Astrocyte (in vitro differentiated cells and primary cell): ENCODE data around the gene CAPN5. TPM values are rescaled to one million over a fixed set of nuclear protein-coding genes. Genes with fewer than 3 reads are reported as not detected.

Source experiments
- DNase-seq: peaks from one replicate; pipeline ENCODE4 v3.0.0-alpha.2; 2010; ENCODE audit warnings: low read depth
- FAIRE-seq: peaks from 2 replicates; lab custom pipeline; 2011; peaks lifted over from hg19 to GRCh38; lab: Jason Lieb, UNC
- H2AFZ ChIP-seq: 2 replicates; pipeline ENCODE4 v1.6.0; 2012; ENCODE audit warnings: low read depth, low read length, inconsistent platforms
- H3K27ac ChIP-seq: 2 replicates; pipeline ENCODE4 v1.5.1; 2011; ENCODE audit warnings: low read depth, low read length, inconsistent platforms
- H3K27me3 ChIP-seq: 2 replicates; pipeline ENCODE4 v1.6.0; 2011; ENCODE audit warnings: low read length, inconsistent platforms; ENCODE audit not compliant: insufficient read depth
- H3K36me3 ChIP-seq: 2 replicates; pipeline ENCODE4 v1.5.1; 2011; ENCODE audit warnings: low read length, inconsistent platforms; ENCODE audit not compliant: insufficient read depth
- H3K4me1 ChIP-seq: 2 replicates; pipeline ENCODE4 v1.5.1; 2011; ENCODE audit warnings: low read length, inconsistent platforms; ENCODE audit not compliant: insufficient read depth
- H3K4me2 ChIP-seq: 2 replicates; pipeline ENCODE4 v1.6.0; 2012; ENCODE audit warnings: low read length, inconsistent platforms
- H3K4me3 ChIP-seq: 2 replicates; pipeline ENCODE4 v1.5.1; 2011; ENCODE audit warnings: low read depth, mild to moderate bottlenecking, low read length, inconsistent platforms; ENCODE audit not compliant: insufficient read depth
- H3K79me2 ChIP-seq: 2 replicates; pipeline ENCODE4 v1.6.0; 2012; ENCODE audit warnings: mild to moderate bottlenecking, low read length, inconsistent platforms; ENCODE audit not compliant: insufficient read depth
- H3K9ac ChIP-seq: 2 replicates; pipeline ENCODE4 v1.6.0; 2012; ENCODE audit warnings: mild to moderate bottlenecking, low read length, inconsistent platforms
- H3K9me3 ChIP-seq: 2 replicates; pipeline ENCODE4 v1.5.1; 2012; ENCODE audit warnings: low read depth, mild to moderate bottlenecking, low read length, inconsistent platforms; ENCODE audit not compliant: insufficient read depth
- H4K20me1 ChIP-seq: 2 replicates; pipeline ENCODE4 v1.6.0; 2012; ENCODE audit warnings: low read length, inconsistent platforms; ENCODE audit not compliant: insufficient read depth
- H3K27ac Mint-ChIP-seq: one replicate; pipeline ENCODE4 v1.8.0; 2021; ENCODE audit warnings: mild to moderate bottlenecking, mixed read lengths; ENCODE audit not compliant: unreplicated experiment
- H3K27me3 Mint-ChIP-seq: one replicate; pipeline ENCODE4 v1.8.0; 2021; ENCODE audit warnings: low read depth, mixed read lengths; ENCODE audit not compliant: unreplicated experiment
- H3K36me3 Mint-ChIP-seq: one replicate; pipeline ENCODE4 v1.8.0; 2021; ENCODE audit warnings: low read depth, mixed read lengths; ENCODE audit not compliant: unreplicated experiment
- H3K4me1 Mint-ChIP-seq: one replicate; pipeline ENCODE4 v1.8.0; 2021; ENCODE audit warnings: low read depth, mixed read lengths; ENCODE audit not compliant: unreplicated experiment
- H3K4me3 Mint-ChIP-seq: one replicate; pipeline ENCODE4 v1.8.0; 2021; ENCODE audit warnings: mild to moderate bottlenecking, moderate library complexity, mixed read lengths; ENCODE audit not compliant: unreplicated experiment
- H3K9me3 Mint-ChIP-seq: one replicate; pipeline ENCODE4 v1.8.0; 2021; ENCODE audit warnings: mild to moderate bottlenecking, mixed read lengths; ENCODE audit not compliant: unreplicated experiment
- CTCF ChIP-seq: IDR thresholded peaks from 2 replicates; pipeline ENCODE4 v1.5.1; 2011; ENCODE audit warnings: low read depth, mild to moderate bottlenecking, inconsistent platforms, low read length, moderate library complexity; ENCODE audit not compliant: insufficient read depth
- EZH2 ChIP-seq: IDR thresholded peaks from 2 replicates; pipeline ENCODE4 v1.6.1; 2012; ENCODE audit warnings: mild to moderate bottlenecking, low read length, inconsistent platforms; ENCODE audit not compliant: insufficient read depth
- total RNA-seq: library from RNA; stranded (reverse); gene quantifications from 2 replicates; pipeline ENCODE4 v1.2.1, GENCODE V29; 2021

Gene CAPN5
- total RNA-seq, 1 donor from 2014 or later: 17.4 TPM

GRCh38 chr11:77127920-77128691 lies 61.3 kb downstream of the CAPN5 start, which contains the start of gene MYO7A:
TSS of gene MYO7A (plus strand) at chr11:77128246. CDS start at chr11:77130635, 2,389 bp downstream.
- no peaks in the 10 kb centered on the region for H3K4me1 Mint-ChIP-seq
- Histone ChIP-seq H4K20me1 (no peaks in the 10 kb centered on the region), H2AFZ (peak within 1 kb of the TSS; percentile 75), H3K27me3 (no peaks in the 10 kb centered on the region), H3K4me3 (peak within 1 kb of the TSS; percentile 50), H3K36me3 (no peaks in the 10 kb centered on the region), H3K27ac (no peak within 1 kb of the TSS), H3K9ac (peak within 1 kb of the TSS; percentile 42), H3K4me1 (peaks cover 14% of the 10 kb centered on the region), H3K79me2 (no peaks in the 10 kb centered on the region), H3K4me2 (peak within 1 kb of the TSS; percentile 90), H3K9me3 (no peaks in the 10 kb centered on the region)
- TF ChIP-seq EZH2 (no peak), CTCF (no peak)
- DNase-seq: no peak
- peaks cover 17% of the 10 kb centered on the region for H3K27me3 Mint-ChIP-seq
- H3K9me3 Mint-ChIP-seq: no peaks in the 10 kb centered on the region
- H3K27ac Mint-ChIP-seq: no peak within 1 kb of the TSS
- H3K36me3 Mint-ChIP-seq: peaks cover 2% of the 10 kb centered on the region
- H3K4me3 Mint-ChIP-seq: no peak within 1 kb of the TSS
- no peak for FAIRE-seq

GRCh38 chr11:77129069-77129841 lies 62.5 kb downstream of the CAPN5 start:
- H3K4me2 ChIP-seq: no peak overlapping the region
- no peaks in the 10 kb centered on the region for H3K79me2 ChIP-seq
- no peak overlapping the region for H3K4me3 Mint-ChIP-seq
- no peak overlapping the region for H3K27ac ChIP-seq
- FAIRE-seq (no peak), DNase-seq (no peak)
- no peak for TF ChIP-seq EZH2
- TF ChIP-seq CTCF: no peak
- H3K27ac Mint-ChIP-seq: no peak overlapping the region
- no peak overlapping the region for H3K9ac ChIP-seq
- H3K27me3 ChIP-seq: no peaks in the 10 kb centered on the region
- H3K27me3 Mint-ChIP-seq: peaks cover 16% of the 10 kb centered on the region
- H3K36me3 ChIP-seq: no peaks in the 10 kb centered on the region
- no peak overlapping the region for H2AFZ ChIP-seq
- H4K20me1 ChIP-seq: no peaks in the 10 kb centered on the region
- H3K9me3 ChIP-seq: no peaks in the 10 kb centered on the region
- H3K4me3 ChIP-seq: no peak overlapping the region
- no peaks in the 10 kb centered on the region for H3K9me3 Mint-ChIP-seq
- peaks cover 14% of the 10 kb centered on the region for H3K4me1 ChIP-seq
- no peaks in the 10 kb centered on the region for H3K4me1 Mint-ChIP-seq
- H3K36me3 Mint-ChIP-seq: peaks cover under 1% of the 10 kb centered on the region
